GM06990 (cell line): ENCODE results near the gene MBD4.

Experiments
- DNase-seq: peaks from one replicate; pipeline ENCODE4 v3.0.0-alpha.2; 2011; ENCODE audit not compliant: insufficient read length; ENCODE audit errors: extremely low read depth
- H3K27me3 ChIP-seq: replicated peaks from 2 replicates; pipeline ENCODE4 v1.6.0; 2011; ENCODE audit warnings: low read length; ENCODE audit not compliant: control insufficient read depth, insufficient read depth
- H3K36me3 ChIP-seq: 2 replicates; pipeline ENCODE4 v1.5.1; 2011; ENCODE audit warnings: low read length; ENCODE audit not compliant: control insufficient read depth, insufficient read depth
- H3K4me3 ChIP-seq: replicated peaks from 2 replicates; pipeline ENCODE4 v1.5.1; 2011; ENCODE audit warnings: low read depth, mild to moderate bottlenecking, control low read depth, low read length
- TF ChIP-seq, protein P1 (sequence below): IDR thresholded peaks from 2 replicates; pipeline ENCODE4 v1.5.1; 2011; ENCODE audit warnings: low read length, control low read depth, mild to moderate bottlenecking, inconsistent platforms; ENCODE audit not compliant: insufficient read depth, poor library complexity, severe bottlenecking

MBD4 gene

DNA sequence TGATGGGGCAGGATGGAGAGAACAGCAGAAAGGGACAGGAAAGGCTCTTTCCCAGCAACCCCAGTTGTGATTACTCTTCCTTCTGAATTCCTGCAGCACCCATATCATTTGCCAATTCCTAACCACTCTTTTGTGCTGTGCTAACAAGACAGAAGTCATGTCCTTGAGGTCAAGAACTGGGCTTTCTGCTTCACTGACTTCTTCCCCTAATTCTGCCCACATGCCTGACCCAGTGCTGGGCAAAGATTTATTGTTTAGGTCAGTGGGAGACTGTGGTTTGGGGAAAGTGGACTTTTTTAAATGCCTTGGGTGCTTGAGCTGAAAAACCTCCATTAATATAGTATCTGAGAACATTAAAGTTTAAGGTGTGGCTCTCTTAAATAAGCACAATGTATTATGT is 7.1 kb downstream of the MBD4 start:
- Histone ChIP-seq H3K27me3 (no peaks in the 10 kb centered on the region), H3K4me3 (no peak overlapping the region), H3K36me3 (peaks cover 9% of the 10 kb centered on the region)
- TF ChIP-seq, protein P1, sequence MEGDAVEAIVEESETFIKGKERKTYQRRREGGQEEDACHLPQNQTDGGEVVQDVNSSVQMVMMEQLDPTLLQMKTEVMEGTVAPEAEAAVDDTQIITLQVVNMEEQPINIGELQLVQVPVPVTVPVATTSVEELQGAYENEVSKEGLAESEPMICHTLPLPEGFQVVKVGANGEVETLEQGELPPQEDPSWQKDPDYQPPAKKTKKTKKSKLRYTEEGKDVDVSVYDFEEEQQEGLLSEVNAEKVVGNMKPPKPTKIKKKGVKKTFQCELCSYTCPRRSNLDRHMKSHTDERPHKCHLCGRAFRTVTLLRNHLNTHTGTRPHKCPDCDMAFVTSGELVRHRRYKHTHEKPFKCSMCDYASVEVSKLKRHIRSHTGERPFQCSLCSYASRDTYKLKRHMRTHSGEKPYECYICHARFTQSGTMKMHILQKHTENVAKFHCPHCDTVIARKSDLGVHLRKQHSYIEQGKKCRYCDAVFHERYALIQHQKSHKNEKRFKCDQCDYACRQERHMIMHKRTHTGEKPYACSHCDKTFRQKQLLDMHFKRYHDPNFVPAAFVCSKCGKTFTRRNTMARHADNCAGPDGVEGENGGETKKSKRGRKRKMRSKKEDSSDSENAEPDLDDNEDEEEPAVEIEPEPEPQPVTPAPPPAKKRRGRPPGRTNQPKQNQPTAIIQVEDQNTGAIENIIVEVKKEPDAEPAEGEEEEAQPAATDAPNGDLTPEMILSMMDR: no peak
- DNase-seq: no peak

DNA sequence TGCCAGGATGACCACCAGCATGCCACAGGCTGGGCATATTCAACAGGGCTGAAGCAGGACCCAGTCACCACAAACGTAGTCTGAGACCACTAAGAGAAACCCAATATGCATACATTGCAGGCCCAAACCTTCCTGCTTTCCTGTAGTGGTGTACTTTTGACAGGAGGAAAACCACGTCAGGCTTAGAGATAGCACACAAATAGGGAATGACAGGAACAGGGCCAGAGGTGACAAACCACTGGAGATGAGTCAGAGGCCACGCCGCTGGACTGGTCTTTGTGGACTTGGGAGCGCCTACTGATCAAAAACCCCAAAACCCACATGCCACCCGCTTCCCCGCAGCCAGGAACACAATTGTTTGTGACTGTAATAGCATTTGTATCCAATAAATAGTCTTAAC is 7.7 kb downstream of the MBD4 start:
- TF ChIP-seq, protein P1: no peak
- Histone ChIP-seq H3K27me3 (no peaks in the 10 kb centered on the region), H3K36me3 (peaks cover 9% of the 10 kb centered on the region), H3K4me3 (no peak overlapping the region)
- DNase-seq: no peak

GRCh38 chr3:129429602-129430001 is 10.1 kb downstream of the MBD4 start:
- Histone ChIP-seq H3K4me3 (no peak overlapping the region), H3K27me3 (no peaks in the 10 kb centered on the region), H3K36me3 (peaks cover 9% of the 10 kb centered on the region)
- TF ChIP-seq, protein P1: no peak
- no peak for DNase-seq

- H3K4me3 ChIP-seq: no peak overlapping the region
- DNase-seq: no peak
Observed at GRCh38 chr3:129429080-129429451, 10.7 kb downstream of the MBD4 start.

GRCh38 chr3:129428376-129429079 is 11.2 kb downstream of the MBD4 start, which contains the start of gene EFCAB12:
EFCAB12 (minus strand) TSS chr3:129428636; CDS start chr3:129428488, 148 bp downstream.
- H3K27me3 ChIP-seq: no peaks in the 10 kb centered on the region
- H3K36me3 ChIP-seq: peaks cover 9% of the 10 kb centered on the region
- H3K4me3 ChIP-seq: peak within 1 kb of the TSS; percentile 52
- TF ChIP-seq, protein P1: no peak
- peak; percentile 88 for DNase-seq

More at GRCh38 chr3:129429080-129429451, 10.7 kb downstream of the MBD4 start:
- TF ChIP-seq, protein P1: no peak
- H3K27me3 ChIP-seq: no peaks in the 10 kb centered on the region
- peaks cover 9% of the 10 kb centered on the region for H3K36me3 ChIP-seq
